Activated T-cell treated with anti-CD3 and anti-CD28 coated beads for 4 hours (primary cell): ENCODE results near the gene POFUT2.

ENCODE experiments used
- DNase-seq: peaks from one replicate; pipeline ENCODE4 v3.0.0-alpha.2; 2020

The POFUT2 gene

GRCh38 chr21:45296638-45297037 is 8.9 kb upstream of the POFUT2 start:
- DNase-seq: no peak

GRCh38 chr21:45295576-45296365 is 8.1 kb upstream of the POFUT2 start:
- DNase-seq: no peak

GRCh38 chr21:45294509-45295291 is 7.0 kb upstream of the POFUT2 start:
- no peak for DNase-seq

GRCh38 chr21:45293726-45294401 is 6.2 kb upstream of the POFUT2 start:
- no peak for DNase-seq

DNA sequence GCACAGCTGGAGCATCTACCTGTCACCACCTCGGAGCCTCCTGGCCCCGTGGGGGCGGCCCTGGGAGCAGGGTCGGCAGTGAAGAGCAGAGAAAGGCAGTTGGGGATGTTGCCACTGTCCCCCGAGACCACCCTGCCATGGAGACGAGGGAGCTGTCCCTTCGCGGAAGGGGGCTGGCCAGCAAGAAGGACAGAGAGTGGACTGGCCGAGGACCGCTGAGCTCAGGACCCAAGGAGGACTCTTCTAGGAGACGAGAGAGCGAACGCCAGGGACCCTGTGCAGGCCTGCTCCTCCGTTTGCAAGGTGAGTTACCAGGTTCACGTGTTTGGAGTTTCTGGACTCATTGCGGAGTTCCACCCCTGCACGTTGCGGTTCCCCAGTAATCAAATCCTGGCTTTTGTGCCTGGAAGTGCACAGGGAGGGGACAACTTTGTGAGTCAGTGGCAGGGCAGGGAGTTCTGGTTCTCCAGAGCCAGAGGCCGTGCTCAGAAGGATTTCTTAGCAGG is 5.6 kb upstream of the POFUT2 start:
- no peak for DNase-seq

GRCh38 chr21:45292399-45293219 is 4.9 kb upstream of the POFUT2 start:
- DNase-seq: peak; percentile 58

DNA sequence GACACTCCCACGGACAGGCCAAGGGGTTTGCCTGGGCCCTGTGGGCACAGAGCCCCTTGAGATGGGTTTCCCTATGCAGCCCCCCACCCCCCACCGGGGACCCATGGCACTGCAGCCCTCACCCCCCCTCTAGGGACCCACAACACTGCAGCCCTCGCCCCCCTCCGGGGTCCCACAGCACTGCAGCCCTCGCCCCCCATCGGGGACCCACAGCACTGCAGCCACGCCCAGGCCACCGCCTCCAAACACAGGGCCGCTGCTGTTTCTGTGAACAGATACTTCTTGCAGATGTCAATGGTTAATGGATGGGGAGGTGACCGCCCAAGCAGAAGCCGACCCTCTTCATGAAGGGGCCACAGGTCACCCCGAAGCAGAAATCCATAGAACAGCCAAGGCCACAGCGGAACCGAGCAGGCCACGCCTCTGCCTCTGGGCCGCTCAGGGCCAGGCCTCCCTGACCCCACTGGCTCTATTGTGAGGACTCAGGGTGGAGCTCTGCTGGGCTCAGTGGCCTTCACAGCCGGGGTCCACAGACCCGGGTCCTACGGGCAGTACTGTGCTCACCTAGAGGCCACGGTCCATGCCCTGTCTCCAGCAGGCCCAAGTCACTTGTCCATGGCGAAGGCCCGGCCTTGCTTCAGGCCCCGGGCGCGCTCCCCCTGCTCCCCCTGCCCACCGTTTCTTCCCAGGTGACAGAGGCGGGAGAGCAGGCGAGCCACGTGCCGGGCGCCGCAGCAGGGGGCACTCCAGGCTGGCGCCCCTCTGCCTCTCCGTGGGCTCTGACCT is 4.1 kb upstream of the POFUT2 start:
- no peak for DNase-seq

GRCh38 chr21:45290948-45291612 is 3.4 kb upstream of the POFUT2 start:
- no peak for DNase-seq

DNA sequence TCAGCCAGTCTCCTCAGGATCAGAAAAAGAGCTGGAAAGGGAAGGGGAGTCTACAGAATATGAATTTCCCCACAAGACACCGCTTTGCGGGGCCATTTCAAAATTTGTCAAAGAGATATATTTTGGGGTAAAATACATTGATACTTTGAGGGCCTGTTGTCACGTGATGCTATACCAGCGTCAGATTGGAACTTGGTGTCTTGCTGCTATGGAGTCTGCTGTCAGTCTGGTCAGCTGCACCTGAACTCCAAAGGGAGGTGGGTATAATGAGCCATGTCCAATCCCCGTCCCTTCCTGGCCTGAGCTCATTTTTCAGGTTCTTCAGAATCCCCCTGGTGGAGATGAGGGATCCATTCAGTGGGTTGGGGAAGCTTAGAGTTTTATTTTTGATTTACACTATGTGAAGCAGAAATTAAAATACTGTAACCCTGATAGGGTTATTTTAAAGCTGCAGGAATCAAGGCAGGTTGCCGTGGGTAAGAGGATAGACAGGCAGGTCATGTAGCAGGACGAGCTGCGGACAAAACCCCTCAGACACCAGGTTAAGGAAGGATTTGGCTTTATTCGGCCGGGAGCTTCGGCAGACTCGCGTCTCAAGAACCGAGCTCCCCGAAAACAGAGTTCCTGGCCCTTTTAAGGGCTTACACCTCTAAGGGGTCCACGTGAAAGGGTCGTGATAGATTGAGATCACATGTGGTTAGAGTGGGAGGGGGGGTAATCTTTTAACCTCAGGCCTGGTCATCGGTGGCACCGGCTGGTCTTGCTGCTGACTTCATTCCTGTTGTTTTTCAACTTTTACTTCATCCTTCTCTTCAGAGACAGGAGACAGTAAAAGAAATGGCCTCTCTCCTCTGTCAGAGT is 2.2 kb upstream of the POFUT2 start:
- no peak for DNase-seq

DNA sequence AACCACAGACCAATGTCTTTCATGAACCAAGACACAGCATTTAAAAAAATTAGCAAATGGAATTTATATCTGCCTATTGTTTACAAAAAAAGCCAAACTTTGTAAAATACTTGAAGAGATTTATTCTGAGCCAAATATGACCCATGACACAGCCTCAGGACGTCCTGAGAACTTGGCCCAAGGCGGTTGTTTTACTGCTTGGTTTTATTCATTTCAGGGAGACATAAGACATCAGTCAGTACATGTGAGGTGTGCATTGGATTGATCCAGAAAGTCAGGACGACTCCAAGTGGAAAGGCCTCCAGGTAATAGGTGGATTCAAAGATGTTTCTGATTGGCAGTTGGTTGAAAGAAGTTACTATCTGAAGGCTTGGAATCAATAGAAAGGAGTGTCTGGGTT is 1.4 kb upstream of the POFUT2 start:
- no peak for DNase-seq

DNA sequence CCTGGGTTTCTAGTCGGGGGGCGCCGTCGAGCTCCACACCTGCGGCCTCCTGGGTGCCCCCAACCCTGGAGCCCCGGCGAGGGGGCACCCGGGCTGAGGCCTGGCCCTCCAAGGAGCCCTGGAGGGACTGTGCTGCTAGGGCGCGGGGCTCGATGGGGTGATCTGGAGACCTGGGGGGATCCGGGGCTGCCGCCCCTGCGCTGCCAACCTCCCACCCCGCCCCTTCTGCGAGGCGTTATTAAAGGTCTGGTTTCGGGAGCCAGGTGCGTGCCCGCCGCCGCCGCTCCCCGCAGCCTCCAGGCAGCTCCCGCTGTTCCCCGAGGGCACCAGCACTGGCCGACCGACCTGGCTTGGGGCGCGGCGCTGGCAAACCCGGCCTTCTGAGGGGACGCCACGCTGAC is 746 bp upstream of the POFUT2 start:
- no peak for DNase-seq

DNA sequence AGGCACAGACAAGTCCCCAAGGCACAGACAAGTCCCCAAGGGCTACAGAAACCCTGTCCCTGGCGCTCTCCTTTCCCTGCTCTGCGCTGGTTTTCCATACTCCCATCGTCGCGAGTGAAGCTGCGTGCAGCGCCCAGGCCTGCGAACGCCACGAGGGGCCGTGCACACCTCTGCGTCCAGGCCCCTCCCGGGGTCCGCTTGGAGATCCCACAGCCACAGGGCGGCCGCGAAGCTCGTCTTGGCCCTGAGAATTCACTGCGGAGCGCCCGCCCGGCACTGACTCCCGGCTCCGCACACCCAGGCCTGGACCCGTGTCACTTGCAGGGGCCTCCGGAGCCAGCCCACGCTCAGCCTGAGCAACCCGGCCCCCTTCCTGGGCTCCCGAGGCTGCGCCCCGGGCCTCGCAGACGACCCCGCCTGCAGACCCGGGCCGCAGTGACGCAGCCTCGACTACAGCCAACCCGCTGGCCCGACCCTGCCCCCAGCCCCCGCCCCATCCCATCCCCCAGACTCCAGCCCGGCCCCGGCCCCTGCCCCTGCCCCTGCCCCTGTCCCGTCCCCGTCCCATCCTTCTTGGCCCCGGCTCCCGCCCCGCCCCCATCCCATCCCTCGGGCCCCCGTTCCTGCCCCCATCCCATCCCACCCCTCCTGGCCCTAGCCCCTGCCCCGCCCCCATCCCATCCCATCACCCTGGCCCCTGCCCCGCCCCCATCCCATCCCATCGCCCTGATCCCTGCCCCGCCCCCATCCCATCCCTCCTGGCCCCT is 841 bp downstream of the POFUT2 start:
- DNase-seq: no peak

GRCh38 chr21:45285266-45285931 is 2.3 kb downstream of the POFUT2 start:
- no peak for DNase-seq

GRCh38 chr21:45284456-45284741 is 3.3 kb downstream of the POFUT2 start:
- DNase-seq: no peak

- no peak for DNase-seq
These were observed 3.9 kb downstream of the POFUT2 start for GRCh38 chr21:45283611-45284455.

GRCh38 chr21:45283035-45283610 is 4.6 kb downstream of the POFUT2 start:
- DNase-seq: no peak

DNA sequence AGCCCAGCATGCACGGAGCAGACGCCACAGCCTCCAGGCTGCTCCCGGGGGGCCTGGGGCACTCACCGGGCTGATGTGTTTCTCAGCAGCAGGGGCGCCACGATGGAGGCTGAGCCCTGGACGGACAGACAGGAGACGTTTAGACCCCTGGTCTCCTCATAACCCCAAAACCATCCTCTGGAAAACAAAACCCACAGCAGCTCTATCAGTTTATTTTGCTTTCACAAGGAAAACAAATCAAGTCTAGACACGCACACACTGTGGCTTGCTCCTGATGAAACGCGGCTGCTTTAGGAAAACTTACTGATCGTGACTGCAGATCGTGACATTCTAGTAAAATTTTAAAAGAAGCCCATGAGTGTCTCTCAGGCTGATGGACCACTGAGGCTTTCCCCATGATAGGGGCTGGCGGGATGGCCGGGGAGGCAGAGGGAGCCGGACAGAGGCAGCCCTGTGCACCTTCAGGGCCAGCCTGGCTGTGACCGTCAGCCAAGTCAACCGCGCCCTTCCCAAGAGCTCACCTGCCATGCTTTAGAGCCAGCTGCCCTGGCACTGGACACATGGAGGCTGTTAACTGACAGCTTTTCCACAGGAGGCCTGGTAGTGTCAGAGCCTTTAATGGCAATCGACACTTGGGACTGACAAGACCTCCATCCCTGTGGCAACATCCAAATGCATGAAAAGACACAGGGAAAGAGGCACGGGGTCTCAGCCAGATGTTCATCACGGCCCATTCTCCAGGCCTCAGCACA is 5.2 kb downstream of the POFUT2 start:
- no peak for DNase-seq
